ACHN (cell line): Measurements from ENCODE around the gene NUMBL.
"Not testable (repeated sequence)": the region's sequence is repeated elsewhere in the genome, so short reads cannot be mapped to it uniquely, and the experiment has no call there.

Source experiments
- DNase-seq: peaks from one replicate; pipeline ENCODE4 v3.0.0-alpha.2; 2015
- in situ Hi-C: cut with HindIII; loops from 2 replicates; pipeline ENCODE4 v1.10.0; 2017; ENCODE audit warnings: low sequenced_read_pairs, low pct_ligation_motif_present, low pct_unique_long_range_greater_than_20kb

NUMBL gene

DNA sequence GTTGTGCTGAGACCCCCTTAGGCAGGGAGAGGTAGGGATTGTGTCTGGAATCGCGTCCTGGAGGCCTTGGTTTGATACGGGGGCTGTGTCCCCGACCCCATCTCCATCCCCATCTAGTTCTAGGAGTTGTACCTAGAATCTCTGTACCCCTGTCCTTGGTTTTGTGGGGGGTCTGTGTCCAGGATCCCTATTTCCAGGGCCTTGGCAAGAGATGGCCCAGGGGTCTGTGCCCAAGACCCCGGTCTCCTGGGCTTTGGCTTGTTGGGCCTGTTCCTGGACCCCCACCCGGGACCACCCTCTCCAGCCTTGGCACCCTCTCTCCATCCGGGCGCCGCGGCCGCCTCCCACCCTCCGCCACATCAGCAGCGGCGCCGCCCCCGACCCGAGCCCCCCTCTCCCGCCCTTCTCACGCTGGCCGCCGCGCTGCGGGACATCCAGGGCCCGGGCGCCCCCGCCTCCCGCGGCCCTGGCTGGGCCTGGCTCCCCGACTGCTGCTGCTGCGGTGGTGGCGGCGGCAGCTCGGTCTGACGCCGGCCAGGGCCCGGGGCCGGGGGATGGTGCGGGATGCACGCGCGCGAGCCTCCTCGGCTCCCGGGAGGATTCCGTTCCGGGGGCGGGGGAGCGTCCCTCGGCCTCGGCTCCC, at the start of gene NUMBL:
Gene NUMBL, minus strand, starts transcription at position 602 of the 643 bp plus-strand sequence. Its CDS starts 168 bp downstream, at position 434.
- no peak for DNase-seq
- in situ Hi-C loops = no loop called here

DNA sequence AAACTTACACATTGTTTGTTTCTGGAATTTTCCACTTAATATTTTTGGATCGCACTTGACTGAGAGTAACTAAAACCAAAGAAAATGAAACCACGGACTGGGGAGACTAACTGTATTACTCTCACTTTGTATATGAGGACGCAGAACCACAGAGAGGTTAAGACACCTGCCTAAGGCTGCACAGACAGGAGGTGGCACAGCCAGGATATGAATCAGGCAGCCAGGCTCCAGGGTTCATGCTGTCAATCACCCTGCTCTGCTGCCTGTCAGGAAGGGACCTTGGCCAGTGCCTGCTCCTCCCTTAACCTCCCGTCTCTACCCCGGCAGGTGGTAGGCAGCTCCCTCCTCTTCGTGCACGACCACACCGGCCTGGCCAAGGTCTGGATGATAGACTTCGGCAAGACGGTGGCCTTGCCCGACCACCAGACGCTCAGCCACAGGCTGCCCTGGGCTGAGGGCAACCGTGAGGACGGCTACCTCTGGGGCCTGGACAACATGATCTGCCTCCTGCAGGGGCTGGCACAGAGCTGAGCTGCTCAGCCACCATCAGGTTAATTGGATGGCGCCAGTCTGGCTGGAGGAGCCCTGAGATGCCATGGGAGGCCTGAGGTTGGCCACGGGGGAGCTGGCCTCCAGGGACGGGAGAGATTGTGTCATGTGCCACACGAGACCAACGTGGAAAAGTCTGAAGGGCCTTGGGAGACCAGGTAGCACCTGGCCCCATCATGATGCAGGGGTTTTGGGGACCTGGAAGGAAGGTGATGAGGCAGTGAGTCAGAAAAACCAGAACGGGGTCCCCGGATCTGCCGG, 48.8 kb upstream of the NUMBL start:
- in situ Hi-C loops = no loop called here
- no peak for DNase-seq

DNA sequence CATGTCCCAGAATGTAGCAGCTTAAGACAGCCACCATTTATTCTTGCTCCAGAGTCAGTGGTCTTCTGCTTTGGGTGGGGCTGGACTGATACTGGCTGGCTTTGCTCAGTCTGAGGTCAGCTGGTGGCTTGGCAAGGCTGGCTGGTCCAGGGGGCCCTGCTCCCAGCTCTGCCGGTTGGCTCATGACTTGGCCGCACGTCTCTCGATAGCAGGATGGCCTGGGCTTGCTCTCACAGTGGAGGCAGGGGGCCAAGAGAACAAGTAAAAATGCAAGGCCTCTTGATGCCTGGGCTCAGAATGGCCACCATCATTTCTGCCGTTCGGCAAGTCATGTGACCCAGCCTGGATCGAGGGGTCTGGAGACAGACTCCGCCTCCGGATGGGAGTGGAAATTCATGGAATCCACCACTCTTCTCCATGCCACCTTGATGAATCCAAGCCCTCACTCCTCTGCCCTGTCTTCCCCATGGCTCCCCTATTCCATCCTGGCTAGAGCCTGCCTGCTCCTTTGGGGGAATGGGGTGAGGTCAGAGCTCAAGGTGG, 46.7 kb upstream of the NUMBL start:
- in situ Hi-C loops = no loop called here
- no peak for DNase-seq

DNA sequence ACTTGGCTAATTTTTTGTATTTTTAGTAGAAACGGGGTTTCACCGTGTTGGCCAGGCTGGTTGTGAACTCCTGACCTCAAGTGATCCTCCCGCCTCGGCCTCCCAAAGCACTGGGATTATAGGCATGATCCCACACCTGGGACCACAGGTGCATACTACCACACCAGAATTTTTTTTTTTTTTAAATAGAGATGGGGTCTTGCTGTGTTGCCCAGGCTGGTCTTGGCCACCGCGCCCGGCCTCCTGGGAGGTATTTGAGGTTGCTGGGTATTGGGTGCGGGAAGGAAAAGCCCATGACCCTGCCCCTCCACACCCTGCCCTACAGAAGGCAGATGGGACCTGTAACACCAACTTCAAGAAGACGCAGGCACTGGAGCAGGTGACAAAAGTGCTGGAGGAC, 46.2 kb upstream of the NUMBL start:
- DNase-seq = no peak
- in situ Hi-C loops = no loop called here

DNA sequence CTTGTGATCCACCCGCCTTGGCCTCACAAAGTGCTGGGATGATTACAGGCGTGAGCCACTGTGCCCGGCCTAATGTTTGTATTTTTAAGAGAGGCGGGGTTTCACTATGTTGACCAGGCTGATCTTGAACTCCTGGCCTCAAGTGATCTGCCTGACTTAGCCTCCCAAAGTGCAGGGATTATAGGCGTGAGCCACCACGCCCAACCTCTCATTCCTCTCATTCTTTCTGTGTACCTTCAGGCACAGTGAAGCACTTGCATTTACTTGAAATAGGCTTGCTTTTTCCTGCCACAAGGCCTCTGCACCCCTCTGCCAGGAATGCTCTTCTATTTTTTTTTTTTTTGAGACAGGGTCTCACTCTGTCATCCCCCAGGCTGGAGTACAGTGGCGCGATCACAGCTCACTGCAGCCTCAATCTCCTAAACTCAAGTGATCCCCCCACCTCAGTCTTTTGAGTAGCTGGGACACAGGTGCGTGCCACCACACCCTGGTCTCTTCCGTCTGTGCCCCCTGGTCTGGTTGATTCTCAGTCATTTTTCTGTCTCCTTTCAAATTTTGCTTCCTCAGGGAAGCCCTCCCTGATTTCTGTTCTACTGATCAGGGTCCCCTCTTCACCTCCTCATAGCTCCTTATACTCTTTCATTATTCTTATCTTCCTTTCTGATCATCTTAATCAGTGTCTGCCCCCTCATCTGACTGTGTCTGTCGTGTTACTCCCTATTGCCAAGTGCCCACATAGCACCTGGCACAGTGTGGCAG, 44.7 kb upstream of the NUMBL start:
- in situ Hi-C loops = no loop called here
- no peak for DNase-seq

DNA sequence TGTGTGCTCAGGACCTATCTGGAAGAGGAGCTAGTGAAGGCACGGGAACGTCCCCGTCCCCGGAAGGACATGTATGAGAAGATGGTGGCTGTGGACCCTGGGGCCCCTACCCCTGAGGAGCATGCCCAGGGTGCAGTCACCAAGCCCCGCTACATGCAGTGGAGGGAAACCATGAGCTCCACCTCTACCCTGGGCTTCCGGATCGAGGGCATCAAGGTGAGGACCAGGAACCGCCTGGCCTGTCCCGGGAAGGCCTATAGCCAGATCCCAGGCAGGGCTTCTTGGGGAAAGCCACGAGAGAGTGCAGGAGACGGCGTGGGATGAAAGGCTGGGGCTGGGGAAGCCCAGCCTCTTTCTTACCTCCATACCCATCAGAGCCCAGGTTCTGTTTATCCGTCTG, 42.7 kb upstream of the NUMBL start:
- in situ Hi-C loops = no loop called here
- no peak for DNase-seq

DNA sequence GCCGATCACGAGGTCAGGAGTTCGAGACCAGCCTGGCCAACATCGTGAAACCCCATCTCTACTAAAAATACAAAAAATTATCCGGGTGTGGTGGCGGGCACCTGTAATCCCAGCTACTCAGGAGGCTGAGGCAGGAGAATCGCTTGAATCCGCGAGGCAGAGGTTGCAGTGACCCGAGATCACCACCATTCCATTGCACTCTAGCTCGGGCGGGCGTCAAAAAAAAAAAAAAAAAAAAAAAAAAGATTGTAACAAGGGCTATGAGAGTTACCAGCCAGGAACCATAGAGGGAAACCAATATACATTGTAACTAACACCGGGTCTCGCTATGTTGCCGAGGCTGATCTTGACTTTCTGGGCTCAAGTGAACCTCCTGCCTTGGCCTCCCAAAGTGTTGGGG, 41.9 kb upstream of the NUMBL start:
- DNase-seq = not testable (repeated sequence)

DNA sequence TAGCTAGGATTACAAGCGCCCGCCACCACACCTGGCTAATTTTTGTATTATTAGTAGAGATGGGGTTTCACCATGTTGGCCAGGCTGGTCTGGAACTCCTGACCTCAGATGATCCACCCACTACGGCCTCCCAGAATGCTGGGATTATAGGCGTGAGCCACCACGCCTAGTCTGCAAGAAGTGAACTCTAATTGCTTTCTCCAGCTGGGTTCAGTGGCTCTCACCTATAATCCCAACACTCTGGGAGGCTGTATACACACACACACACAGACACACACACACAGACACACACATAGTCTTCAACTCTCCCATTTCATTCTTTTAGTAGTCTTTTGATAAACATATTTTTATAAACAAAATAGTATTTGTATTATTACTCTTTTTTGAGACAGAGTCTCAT, 39.6 kb upstream of the NUMBL start:
- in situ Hi-C loops, DNase-seq: not testable (repeated sequence)

More for the DNA sequence above, 41.9 kb upstream of the NUMBL start:
- in situ Hi-C loops = not testable (repeated sequence)

DNA sequence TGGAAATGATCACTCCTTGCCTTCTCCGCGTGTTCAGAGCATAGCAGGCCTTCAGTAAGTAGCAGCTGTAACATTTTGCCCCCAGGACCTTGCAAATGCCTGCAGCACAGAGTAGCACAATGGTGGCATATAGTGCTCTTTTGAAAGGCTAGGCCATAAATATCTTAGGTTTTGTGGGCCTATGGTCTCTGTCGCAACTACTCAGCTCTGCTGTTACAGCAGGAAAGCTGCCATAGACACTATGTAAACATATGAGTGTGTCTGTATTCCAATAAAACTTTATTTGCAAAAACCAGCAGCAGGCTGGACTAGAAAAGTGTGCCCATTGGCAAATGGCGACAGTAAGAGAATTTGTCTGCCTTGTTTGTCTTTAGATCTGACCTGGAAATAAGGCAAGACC, 35.8 kb upstream of the NUMBL start:
- DNase-seq = no peak
- in situ Hi-C loops = no loop called here

DNA sequence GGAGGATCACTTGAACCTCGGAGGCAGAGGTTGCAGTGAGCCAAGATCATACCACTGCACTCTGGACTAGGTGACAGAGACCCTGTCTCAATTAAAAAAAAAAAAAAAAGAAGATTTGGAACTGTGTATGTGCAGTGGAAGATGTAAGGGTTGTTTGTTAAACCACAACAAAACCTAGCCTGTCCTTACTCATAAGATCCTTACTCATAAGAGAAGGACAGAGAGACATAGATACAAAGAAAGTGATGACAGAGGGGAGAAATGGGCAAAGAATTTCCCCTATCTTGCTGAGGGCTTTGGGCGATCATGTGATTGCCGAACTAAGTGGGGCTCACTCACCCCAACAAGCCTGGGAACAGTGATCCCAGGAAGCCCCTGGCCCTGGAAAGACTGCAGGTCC, 34.4 kb upstream of the NUMBL start:
- in situ Hi-C loops = no loop called here

DNA sequence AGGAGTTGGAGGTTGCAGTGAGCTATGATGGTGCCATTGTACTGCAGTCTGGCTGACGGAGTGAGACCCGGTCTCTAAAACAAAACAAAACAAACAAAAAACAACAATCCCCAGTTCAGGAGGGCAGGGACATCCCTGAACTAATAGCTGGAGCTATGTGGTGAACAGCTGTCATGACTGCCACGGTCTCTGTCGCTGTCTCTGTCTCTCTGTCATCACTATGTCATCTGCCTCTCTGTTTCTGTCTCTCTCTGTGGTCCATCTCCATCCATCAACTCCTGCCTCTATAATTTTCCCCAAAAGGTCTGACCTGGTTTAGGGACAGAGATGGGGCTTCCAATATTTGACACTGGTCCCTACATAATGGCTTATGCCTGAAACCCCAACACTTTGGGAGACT, 33.9 kb upstream of the NUMBL start:
- DNase-seq = no peak
- in situ Hi-C loops = no loop called here

More for the DNA sequence above, 34.4 kb upstream of the NUMBL start:
- no peak for DNase-seq

DNA sequence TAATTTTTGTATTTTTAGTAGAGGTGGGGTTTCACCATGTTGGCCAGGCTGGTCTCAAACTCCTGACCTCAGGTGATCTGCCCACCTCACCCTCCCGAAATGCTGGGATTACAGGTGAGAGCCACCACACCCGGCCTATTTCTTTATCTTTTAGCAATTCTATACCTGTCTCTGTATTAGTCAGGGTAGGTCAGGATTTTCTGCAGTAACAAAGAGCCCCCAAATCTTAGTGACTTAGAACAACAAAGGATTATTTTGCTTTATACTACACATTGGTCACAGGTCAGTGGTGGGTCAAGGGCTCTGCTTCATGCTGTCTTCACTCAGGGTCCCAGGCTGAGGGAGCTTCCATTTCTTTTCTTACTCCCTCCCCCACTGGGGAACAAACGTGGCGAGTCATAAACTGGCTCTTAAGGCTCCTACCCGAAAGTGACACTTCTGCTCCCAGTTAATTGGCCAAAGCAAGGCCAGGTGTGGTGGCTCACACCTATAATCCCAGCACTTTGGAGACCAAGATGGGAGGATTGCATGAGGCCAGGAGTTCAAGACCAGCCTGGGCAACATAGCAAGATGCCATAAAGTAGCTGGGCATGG, 33.3 kb upstream of the NUMBL start:
- no peak for DNase-seq
- in situ Hi-C loops = no loop called here

DNA sequence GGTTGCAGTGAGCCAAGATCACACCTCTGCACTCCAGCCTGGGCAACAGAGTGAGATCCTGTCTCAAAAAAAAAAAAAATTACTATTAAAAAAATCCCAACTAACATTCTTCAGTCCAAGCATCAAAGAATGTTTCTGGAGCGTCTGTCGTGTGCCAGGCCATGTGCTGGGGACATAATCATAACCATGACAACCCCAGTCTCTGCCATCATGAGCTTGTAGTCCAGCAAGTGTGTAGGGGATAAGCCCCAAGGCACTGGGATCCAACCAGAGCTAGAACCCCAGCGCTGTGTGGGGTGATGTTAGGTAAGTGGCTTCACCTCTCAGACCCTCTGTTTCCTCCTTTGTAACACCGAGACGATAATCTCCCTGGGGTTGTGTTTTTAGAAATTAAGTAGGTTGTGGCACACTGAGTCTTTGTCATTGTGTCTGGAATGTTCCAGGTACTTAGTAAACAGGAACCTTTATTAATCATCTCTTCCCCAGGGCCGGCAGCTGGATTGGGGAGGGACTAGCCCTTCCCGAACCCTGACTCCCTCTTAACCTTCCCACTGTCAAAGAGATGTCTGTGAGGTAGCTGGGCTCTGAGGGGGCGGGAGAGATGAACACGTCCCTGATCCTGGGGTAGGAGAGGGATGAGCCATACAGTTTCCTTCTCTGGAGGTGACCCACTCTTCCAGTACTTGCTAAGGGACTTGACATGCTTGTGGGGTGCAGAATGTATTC, 31.6 kb upstream of the NUMBL start:
- DNase-seq = no peak
- in situ Hi-C loops = no loop called here

DNA sequence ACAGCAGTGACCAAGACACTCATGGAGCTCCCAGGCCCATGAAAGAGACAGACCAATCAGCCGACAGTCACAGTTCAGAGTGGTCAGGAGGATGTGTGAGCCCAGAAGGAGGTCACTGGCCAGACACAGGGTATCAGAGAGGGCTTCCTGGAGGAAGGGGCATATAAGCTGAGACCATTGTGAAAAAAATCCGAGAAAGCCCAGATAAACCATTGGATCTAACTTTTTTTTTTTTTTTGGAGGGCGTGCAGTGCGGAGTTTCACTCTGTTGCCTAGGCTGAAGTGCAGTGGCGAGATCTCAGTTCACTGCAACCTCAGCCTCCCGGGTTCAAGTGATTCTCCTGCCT, 30.7 kb upstream of the NUMBL start:
- in situ Hi-C loops = no loop called here
- DNase-seq = no peak

DNA sequence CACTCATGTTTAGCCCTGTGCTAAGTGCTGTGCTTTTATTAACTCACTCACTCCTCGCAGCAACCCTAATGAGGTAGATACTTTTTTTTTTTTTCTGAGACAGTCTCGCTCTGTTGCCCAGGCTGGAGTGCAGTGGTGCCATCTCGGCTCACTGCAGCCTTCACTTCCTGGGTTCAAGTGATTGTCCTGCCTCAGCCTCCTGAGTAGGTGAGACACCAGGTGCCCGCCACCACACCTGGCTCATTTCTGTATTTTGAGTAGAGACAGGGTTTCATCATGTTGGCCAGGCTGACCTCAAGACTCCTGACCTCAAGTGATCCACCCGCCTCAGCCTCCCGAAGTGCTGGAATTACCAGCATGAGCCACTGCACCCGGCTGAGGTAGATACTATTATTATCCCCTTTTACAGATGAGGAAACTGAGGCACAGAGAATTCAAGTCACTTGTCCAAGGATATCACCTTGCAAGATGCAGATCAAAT, 29.0 kb upstream of the NUMBL start:
- DNase-seq = no peak
- in situ Hi-C loops = no loop called here

DNA sequence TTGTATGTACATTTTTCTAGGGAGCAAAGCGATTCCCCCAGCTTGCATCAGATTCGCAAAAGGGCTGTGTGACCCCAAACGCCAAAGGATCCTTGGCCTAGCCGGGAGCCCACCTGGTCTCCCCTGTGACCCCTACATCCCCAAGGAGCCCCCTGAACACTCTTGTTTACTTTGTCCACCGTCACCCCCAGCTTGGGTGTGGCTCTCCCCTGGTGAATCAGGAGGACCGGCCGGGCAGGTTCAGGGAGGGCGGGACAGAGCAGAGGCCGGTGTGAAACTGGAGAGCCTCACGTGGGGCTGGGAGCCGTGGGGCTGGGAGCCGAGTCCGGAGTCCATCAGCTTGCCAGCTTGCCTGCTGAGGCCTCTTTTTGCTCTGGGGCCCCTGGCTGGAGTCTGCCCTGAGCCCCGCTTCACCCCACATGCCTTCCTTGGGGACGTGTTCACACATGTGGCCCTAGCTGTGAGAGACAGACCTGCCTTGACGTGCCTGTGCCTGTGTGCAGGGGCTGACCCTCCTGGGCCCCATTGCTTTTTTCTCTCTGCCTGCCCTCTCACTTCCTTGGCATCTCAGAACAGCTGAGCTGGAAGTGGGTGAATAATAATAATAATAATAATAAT, 28.4 kb upstream of the NUMBL start:
- in situ Hi-C loops = no loop called here
- peak; percentile 34 for DNase-seq

DNA sequence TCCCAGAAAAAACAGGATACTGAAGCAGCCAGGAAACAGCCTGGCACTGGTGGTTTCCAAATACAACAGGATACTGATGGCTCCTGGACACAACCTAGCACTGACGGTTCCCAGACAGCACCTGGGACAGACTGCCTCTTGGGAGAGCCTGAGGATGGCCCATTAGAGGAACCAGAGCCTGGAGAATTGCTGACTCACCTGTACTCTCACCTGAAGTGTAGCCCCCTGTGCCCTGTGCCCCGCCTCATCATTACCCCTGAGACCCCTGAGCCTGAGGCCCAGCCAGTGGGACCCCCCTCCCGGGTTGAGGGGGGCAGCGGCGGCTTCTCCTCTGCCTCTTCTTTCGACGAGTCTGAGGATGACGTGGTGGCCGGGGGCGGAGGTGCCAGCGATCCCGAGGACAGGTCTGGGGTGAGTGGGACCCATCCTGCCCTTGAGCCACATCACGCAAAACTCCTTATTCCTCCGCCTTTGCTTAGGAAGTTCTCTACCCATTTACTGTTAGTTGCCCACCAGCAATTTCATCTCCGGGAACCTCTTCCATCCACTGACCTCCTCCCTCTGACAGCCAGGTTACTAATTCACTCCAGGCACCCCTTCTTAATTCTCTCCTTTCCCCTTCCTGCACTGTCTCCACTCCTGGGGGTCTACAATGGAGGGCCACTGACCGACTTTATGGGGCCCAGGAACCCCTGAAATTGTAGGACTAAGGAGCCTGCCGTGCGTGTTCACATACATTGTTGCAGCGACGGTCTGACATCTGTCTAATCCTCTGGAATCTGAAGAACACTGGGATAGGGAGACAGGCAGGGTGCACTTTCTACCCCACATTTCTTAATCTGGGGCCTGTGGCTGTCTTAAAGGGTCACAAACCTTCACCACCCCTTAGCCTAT, 27.7 kb upstream of the NUMBL start:
- in situ Hi-C loops = no loop called here
- peak; percentile 4 for DNase-seq
